ENCODE measurements around the gene TCF7L2.

DNA sequence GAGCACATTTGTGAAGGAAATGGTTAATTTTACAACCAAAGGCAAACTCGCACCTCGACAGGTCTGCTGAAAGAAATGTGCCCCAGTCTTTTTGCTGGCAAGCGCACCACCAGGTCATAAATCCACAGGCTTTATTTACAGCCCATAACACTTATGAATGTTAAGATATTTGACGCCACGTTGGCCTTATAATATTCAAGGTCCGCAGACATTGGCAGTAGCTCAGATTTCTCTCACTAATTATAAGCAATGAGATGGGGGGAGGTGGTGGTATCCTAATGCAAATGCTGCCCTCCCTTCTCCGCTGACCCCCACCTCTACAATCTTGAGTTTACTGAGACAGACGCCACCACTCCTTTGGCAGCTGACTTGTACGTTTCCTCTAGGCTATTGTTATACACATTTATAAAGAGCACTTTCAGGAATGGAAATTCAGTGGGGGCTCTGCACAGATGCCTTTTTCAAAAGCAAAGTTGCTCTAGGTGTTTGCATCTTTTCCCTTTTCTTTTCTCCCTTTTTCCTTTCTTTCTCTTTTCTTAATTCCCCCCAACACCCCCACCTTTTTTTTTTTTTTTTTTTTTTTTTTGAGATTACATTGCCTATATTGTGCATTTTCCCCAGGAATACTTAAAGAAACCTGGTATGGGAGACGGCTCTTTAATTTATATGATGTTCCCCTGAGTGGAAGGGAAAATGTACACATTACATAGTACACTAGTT lies 6.7 kb downstream of the TCF7L2 start:
- no peak for TF ChIP-seq POLR2A (IDR thresholded peaks at IDR 0.05)
- TF ChIP-seq, protein P1, sequence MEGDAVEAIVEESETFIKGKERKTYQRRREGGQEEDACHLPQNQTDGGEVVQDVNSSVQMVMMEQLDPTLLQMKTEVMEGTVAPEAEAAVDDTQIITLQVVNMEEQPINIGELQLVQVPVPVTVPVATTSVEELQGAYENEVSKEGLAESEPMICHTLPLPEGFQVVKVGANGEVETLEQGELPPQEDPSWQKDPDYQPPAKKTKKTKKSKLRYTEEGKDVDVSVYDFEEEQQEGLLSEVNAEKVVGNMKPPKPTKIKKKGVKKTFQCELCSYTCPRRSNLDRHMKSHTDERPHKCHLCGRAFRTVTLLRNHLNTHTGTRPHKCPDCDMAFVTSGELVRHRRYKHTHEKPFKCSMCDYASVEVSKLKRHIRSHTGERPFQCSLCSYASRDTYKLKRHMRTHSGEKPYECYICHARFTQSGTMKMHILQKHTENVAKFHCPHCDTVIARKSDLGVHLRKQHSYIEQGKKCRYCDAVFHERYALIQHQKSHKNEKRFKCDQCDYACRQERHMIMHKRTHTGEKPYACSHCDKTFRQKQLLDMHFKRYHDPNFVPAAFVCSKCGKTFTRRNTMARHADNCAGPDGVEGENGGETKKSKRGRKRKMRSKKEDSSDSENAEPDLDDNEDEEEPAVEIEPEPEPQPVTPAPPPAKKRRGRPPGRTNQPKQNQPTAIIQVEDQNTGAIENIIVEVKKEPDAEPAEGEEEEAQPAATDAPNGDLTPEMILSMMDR (IDR thresholded peaks at IDR 0.05) = no peak

All from tibial nerve (tissue), 3 donors.